NCI-H1694 (cell line): ENCODE results near the gene CPNE2.

Source experiments
- DNase-seq: peaks from one replicate; lab custom pipeline; 2025; lab: John Stamatoyannopoulos, UW

The CPNE2 gene

GRCh38 chr16:57123974-57124674 is 31.7 kb downstream of the CPNE2 start:
- DNase-seq = no peak

GRCh38 chr16:57125376-57125775 is 33.0 kb downstream of the CPNE2 start:
- no peak for DNase-seq

GRCh38 chr16:57125969-57126368 is 33.6 kb downstream of the CPNE2 start:
- no peak for DNase-seq

GRCh38 chr16:57126411-57126810 is 34.0 kb downstream of the CPNE2 start:
- no peak for DNase-seq

GRCh38 chr16:57127037-57127763 is 34.8 kb downstream of the CPNE2 start:
- no peak for DNase-seq

GRCh38 chr16:57127836-57128235 is 35.5 kb downstream of the CPNE2 start:
- DNase-seq = no peak

- no peak for DNase-seq
Measured at GRCh38 chr16:57128771-57129389, 36.5 kb downstream of the CPNE2 start.

GRCh38 chr16:57130950-57131321 is 38.6 kb downstream of the CPNE2 start:
- no peak for DNase-seq

GRCh38 chr16:57131351-57131970 is 39.1 kb downstream of the CPNE2 start:
- no peak for DNase-seq

- DNase-seq = no peak
Measured at GRCh38 chr16:57132470-57132869, 40.1 kb downstream of the CPNE2 start.

GRCh38 chr16:57133031-57133430 is 40.6 kb downstream of the CPNE2 start:
- DNase-seq = no peak

- DNase-seq = no peak
Measured at GRCh38 chr16:57133886-57134285, 41.5 kb downstream of the CPNE2 start.

- no peak for DNase-seq
Measured at GRCh38 chr16:57134982-57135381, 42.6 kb downstream of the CPNE2 start.

GRCh38 chr16:57137043-57137442 is 44.7 kb downstream of the CPNE2 start:
- DNase-seq = no peak

- no peak for DNase-seq
Measured at GRCh38 chr16:57137566-57138273, 45.3 kb downstream of the CPNE2 start.

- DNase-seq = no peak
Measured at GRCh38 chr16:57138281-57138935, 46.0 kb downstream of the CPNE2 start.

- no peak for DNase-seq
Measured at GRCh38 chr16:57140931-57141668, 48.7 kb downstream of the CPNE2 start.

GRCh38 chr16:57141822-57142631 is 49.6 kb downstream of the CPNE2 start:
- no peak for DNase-seq

- no peak for DNase-seq
Measured at GRCh38 chr16:57143149-57143921, 51.0 kb downstream of the CPNE2 start.
